A549 (cell line): Measurements from ENCODE around the gene GALNTL6. TPM values are rescaled to one million over a fixed set of nuclear protein-coding genes. Genes with fewer than 3 reads are reported as not detected.

ENCODE experiments used
- ATAC-seq, 2 experiments: fragments of 200-7000 bp in 1 of 2; fragments of >200 bp in 1 of 2; cut with Nextera tagmentation in 1 of 2; cut with Tn5 transposase in 1 of 2; 3 replicates each; pipeline versions ENCODE4 v1.8.0 to v1.9.1; 2018 to 2020; ENCODE audit warnings: mild to moderate bottlenecking in 1 of 2, moderate library complexity in 1 of 2
- CTCF ChIA-PET: fragments of 300-600 bp; sonication (Branson Sonifier 250); formaldehyde crosslinking; extraction: SDS; loops from one replicate; lab custom pipeline; 2021; ENCODE audit warnings: antibody characterized with exemption, inconsistent platforms; lab: Yijun Ruan, JAX
- POLR2A ChIA-PET: fragments of 350-600 bp; formaldehyde crosslinking; extraction: SDS; loops from one replicate; lab custom pipeline; 2021; ENCODE audit warnings: antibody characterized with exemption, inconsistent platforms; lab: Yijun Ruan, JAX
- DNase-seq, 2 experiments: peaks; one replicate each; pipeline versions ENCODE4 v3.0.0 to v3.0.0-alpha.2; 2011 to 2016; ENCODE audit warnings: low read depth in 1 of 2, low spot score in 1 of 2
- FAIRE-seq: peaks from 2 replicates; lab custom pipeline; 2011; peaks lifted over from hg19 to GRCh38; lab: Jason Lieb, UNC
- H3K27ac ChIP-seq, 2 experiments: fragments of >200 bp; sonication (Bioruptor Twin); formaldehyde crosslinking; 3 replicates each; pipeline ENCODE4 v1.5.1; 2016 to 2017
- H3K4me1 ChIP-seq: fragments of >200 bp; sonication (Bioruptor Twin); formaldehyde crosslinking; 3 replicates; pipeline ENCODE4 v1.6.1; 2016
- H3K4me2 ChIP-seq: fragments of >200 bp; sonication (Bioruptor Twin); formaldehyde crosslinking; 3 replicates; pipeline ENCODE4 v1.6.1; 2016
- H3K4me3 ChIP-seq: fragments of >200 bp; sonication (Bioruptor Twin); formaldehyde crosslinking; 3 replicates; pipeline ENCODE4 v1.5.1; 2016
- H3K9me3 ChIP-seq: fragments of >200 bp; sonication (Bioruptor Twin); formaldehyde crosslinking; 3 replicates; pipeline ENCODE4 v1.6.1; 2016
- CBX8 ChIP-seq: fragments of 200-600 bp; sonication (generic); IDR thresholded peaks from 2 replicates; pipeline ENCODE4 v1.6.1; 2016
- CEBPB ChIP-seq, 2 experiments: fragments of >200 bp in 1 of 2; sonication (Bioruptor Twin) in 1 of 2; formaldehyde crosslinking in 1 of 2; IDR thresholded peaks; 2 replicates each; pipeline ENCODE4 v1.6.1; 2012 to 2016
- CTCF ChIP-seq: fragments of >200 bp; sonication (Bioruptor Twin); formaldehyde crosslinking; IDR thresholded peaks from 3 replicates; pipeline ENCODE4 v1.5.1; 2016
- EP300 ChIP-seq, 2 experiments: fragments of >200 bp; sonication (Bioruptor Twin); formaldehyde crosslinking; IDR thresholded peaks; 2 replicates in 1 of 2; 3 replicates in 1 of 2; pipeline ENCODE4 v1.6.1; 2016 to 2017
- ESRRA ChIP-seq: fragments of 150-350 bp; IDR thresholded peaks from 2 replicates; pipeline ENCODE4 v1.6.1; 2014; ENCODE audit warnings: mild to moderate bottlenecking, low read length, borderline replicate concordance
- FOSB ChIP-seq: fragments of 250-450 bp; sonication (Bioruptor Pico); IDR thresholded peaks from 2 replicates; pipeline ENCODE4 v1.5.0; 2020; ENCODE audit warnings: mild to moderate bottlenecking, moderate library complexity
- HOXB13 ChIP-seq: fragments of 250-450 bp; sonication (Bioruptor Pico); IDR thresholded peaks from 2 replicates; pipeline ENCODE4 v1.5.0; 2020; ENCODE audit warnings: low read depth, mild to moderate bottlenecking, moderate library complexity
- HOXB5 ChIP-seq: fragments of 250-450 bp; sonication (Bioruptor Pico); IDR thresholded peaks from 2 replicates; pipeline ENCODE4 v1.5.0; 2020; ENCODE audit warnings: mild to moderate bottlenecking, moderate library complexity
- NFE2L2 ChIP-seq: fragments of 150-350 bp; conservative IDR thresholded peaks from 2 replicates; pipeline ENCODE4 v1.6.1; 2014; ENCODE audit warnings: low read length
- NR3C1 ChIP-seq: fragments of >200 bp; sonication (Bioruptor Twin); formaldehyde crosslinking; IDR thresholded peaks from 3 replicates; pipeline ENCODE4 v1.6.1; 2017
- PHF8 ChIP-seq: fragments of 200-600 bp; sonication (generic); IDR thresholded peaks from 2 replicates; pipeline ENCODE4 v1.6.1; 2016; ENCODE audit warnings: low read depth, mild to moderate bottlenecking, antibody characterized with exemption, moderate library complexity, borderline replicate concordance
- RAD21 ChIP-seq, 2 experiments: fragments of >200 bp in 1 of 2; sonication (Bioruptor Twin) in 1 of 2; formaldehyde crosslinking in 1 of 2; IDR thresholded peaks in 1 of 2; conservative IDR thresholded peaks in 1 of 2; 2 replicates in 1 of 2; 3 replicates in 1 of 2; pipeline ENCODE4 v1.6.1; 2012 to 2018; ENCODE audit warnings: inconsistent platforms in 1 of 2
- RARB ChIP-seq: fragments of 250-450 bp; sonication (Bioruptor Pico); IDR thresholded peaks from 2 replicates; pipeline ENCODE4 v1.8.0; 2021; ENCODE audit warnings: mild to moderate bottlenecking, moderate library complexity
- RNF2 ChIP-seq: fragments of 200-600 bp; sonication (generic); IDR thresholded peaks from 2 replicates; pipeline ENCODE4 v1.6.1; 2016; ENCODE audit warnings: low read depth, mild to moderate bottlenecking, antibody characterized with exemption, moderate library complexity, borderline replicate concordance
- SMC3 ChIP-seq: fragments of >200 bp; sonication (Bioruptor Twin); formaldehyde crosslinking; IDR thresholded peaks from 3 replicates; pipeline ENCODE4 v1.6.1; 2018; ENCODE audit warnings: inconsistent platforms
- TP53 ChIP-seq: fragments of 250-450 bp; sonication (Bioruptor Pico); IDR thresholded peaks from 2 replicates; pipeline ENCODE4 v1.5.0; 2021; ENCODE audit warnings: mild to moderate bottlenecking, moderate library complexity
- ZC3H11A ChIP-seq: fragments of 450-650 bp; IDR thresholded peaks from 2 replicates; pipeline ENCODE4 v1.6.1; 2014; ENCODE audit warnings: antibody characterized with exemption, mild to moderate bottlenecking
- WGBS: methylation state at CpG from one replicate; pipeline ENCODE4 v1.1.6; 2017; ENCODE audit errors: missing lambda C conversion rate; 5-methylcytosine and 5-hydroxymethylcytosine counted together
- polyA plus RNA-seq, 4 experiments: library from polyadenylated mRNA; depleted of rRNA in 3 of 4; stranded (reverse); fragments of >200 nt; fragmentation: RNase III in 1 of 4; extraction: RNeasy Plus Mini Kit Qiagen cat#74134 plus additional on column Dnase treatment in 1 of 4; gene quantifications; 2 replicates in 3 of 4; 3 replicates in 1 of 4; pipeline ENCODE4 v1.2.3, GENCODE V29; 2011 to 2017
- TF ChIP-seq, protein P1 (sequence below): fragments of 150-350 bp; IDR thresholded peaks from 2 replicates; pipeline ENCODE4 v1.6.1; 2014; ENCODE audit warnings: low read depth, mild to moderate bottlenecking, low read length

GALNTL6 gene
- polyA plus RNA-seq, 2 of the 4 experiments (the other 2 are of a cell fraction), result 0.06 to 0.49 TPM

GRCh38 chr4:173024203-173024602 is 1211.0 kb downstream of the GALNTL6 start:
- no peak for FAIRE-seq
- DNase-seq, result no peak
- no peak for ATAC-seq
- H3K9me3 ChIP-seq, result no peaks in the 10 kb centered on the region
- TF ChIP-seq PHF8 (no peak), RARB (CRISPR knock-in tag) (no peak), ZC3H11A (no peak)
- peak overlapping the region in 1 of 2 experiments; percentile 22; a peak in 2 of 6 replicates for H3K27ac ChIP-seq
- peaks cover 13% of the 10 kb centered on the region for H3K4me1 ChIP-seq
- ChIA-PET POLR2A (interaction anchor here (1.2 kb wide), 1 partner anchor 234 kb away, joined by 3 read pairs; no protein-coding TSS in a partner anchor), CTCF (interaction anchor here (0.7 to 6.0 kb wide), 9 partner anchors 11 to 330 kb away, joined by 3 to 40 read pairs (median 4); no protein-coding TSS in a partner anchor)
- H3K4me2 ChIP-seq, result 0 out of 3 replicates have a peak overlapping the region, but pooled peaks have one; percentile 14
- no peak overlapping the region for H3K4me3 ChIP-seq

- POLR2A ChIA-PET, result no interaction called here
- CTCF ChIA-PET, result interaction anchor here (0.7 to 6.0 kb wide), 9 partner anchors 12 to 276 kb away, joined by 3 to 40 read pairs (median 4); no protein-coding TSS in a partner anchor
- peak; percentile 35 to 71 for DNase-seq
- WGBS, result 91% methylated on average over 1 of the region's 1 CpG
- TF ChIP-seq RAD21 (conservative IDR thresholded peaks at IDR 0.05 in 1 of 2, IDR thresholded peaks at IDR 0.05 in 1 of 2) (peak; percentile 72 to 79), CTCF (peak; percentile 59), SMC3 (peak; percentile 75), RNF2 (no peak), NR3C1 (no peak)
- TF ChIP-seq, protein P1, sequence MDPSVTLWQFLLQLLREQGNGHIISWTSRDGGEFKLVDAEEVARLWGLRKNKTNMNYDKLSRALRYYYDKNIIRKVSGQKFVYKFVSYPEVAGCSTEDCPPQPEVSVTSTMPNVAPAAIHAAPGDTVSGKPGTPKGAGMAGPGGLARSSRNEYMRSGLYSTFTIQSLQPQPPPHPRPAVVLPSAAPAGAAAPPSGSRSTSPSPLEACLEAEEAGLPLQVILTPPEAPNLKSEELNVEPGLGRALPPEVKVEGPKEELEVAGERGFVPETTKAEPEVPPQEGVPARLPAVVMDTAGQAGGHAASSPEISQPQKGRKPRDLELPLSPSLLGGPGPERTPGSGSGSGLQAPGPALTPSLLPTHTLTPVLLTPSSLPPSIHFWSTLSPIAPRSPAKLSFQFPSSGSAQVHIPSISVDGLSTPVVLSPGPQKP, result no peak
- TF ChIP-seq, all 56 proteins: peak for 3
- Histone ChIP-seq H3K4me2 (no peak overlapping the region), H3K4me1 (peaks cover 13% of the 10 kb centered on the region), H3K27ac (no peak overlapping the region), H3K9me3 (no peaks in the 10 kb centered on the region), H3K4me3 (no peak overlapping the region)
- ATAC-seq (peak; percentile 94 to 95), FAIRE-seq (no peak)
Observed at GRCh38 chr4:173025131-173025530, 1211.9 kb downstream of the GALNTL6 start.

DNA sequence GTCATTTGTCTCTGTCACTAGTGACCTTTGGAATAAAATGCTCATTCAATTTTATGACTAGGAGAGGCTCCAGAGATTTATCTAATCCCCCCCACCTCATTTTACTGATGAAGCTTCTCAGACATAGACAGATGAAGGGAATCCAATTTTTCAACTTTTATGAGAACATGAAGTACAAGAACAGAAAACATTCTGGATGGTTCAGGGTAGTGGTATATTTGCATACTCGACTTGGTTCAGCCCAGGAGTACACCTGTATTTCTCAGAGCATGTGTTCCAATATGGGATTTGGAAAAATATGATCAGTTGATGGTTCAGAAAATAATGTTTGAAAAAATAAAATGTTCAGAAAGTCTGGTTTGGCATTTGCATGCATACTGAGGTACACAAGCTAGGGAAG is 1224.0 kb downstream of the GALNTL6 start:
- 63% methylated on average over 1 of the region's 1 CpG for WGBS
- CTCF ChIA-PET, result interaction anchor here (1.1 to 1.5 kb wide), 3 partner anchors 9 to 220 kb away, joined by 3 to 5 read pairs (median 3); no protein-coding TSS in a partner anchor
- TF ChIP-seq ESRRA, result no peak
- no peak for TF ChIP-seq NFE2L2
- no peak for TF ChIP-seq CEBPB (IDR thresholded peaks at IDR 0.05)
- TF ChIP-seq PHF8, result no peak
- no peak for TF ChIP-seq SMC3
- no peak for TF ChIP-seq HOXB13 (CRISPR knock-in tag)
- no peak for TF ChIP-seq EP300 (IDR thresholded peaks at IDR 0.05)
- TF ChIP-seq HOXB5 (CRISPR knock-in tag), result no peak
- no peak for TF ChIP-seq RNF2
- TF ChIP-seq FOSB (CRISPR knock-in tag), result no peak
- no peak for TF ChIP-seq TP53 (CRISPR knock-in tag)
- TF ChIP-seq CBX8, result no peak
- TF ChIP-seq, all 56 proteins: peak for 0
- H3K4me1 ChIP-seq, result peaks cover 20% of the 10 kb centered on the region
- H3K9me3 ChIP-seq, result no peaks in the 10 kb centered on the region
- H3K4me3 ChIP-seq, result no peak overlapping the region
- FAIRE-seq (no peak), ATAC-seq (no peak), DNase-seq (no peak)
- POLR2A ChIA-PET, result no interaction called here
- no peak overlapping the region for H3K4me2 ChIP-seq
- H3K27ac ChIP-seq, result no peak overlapping the region
